Lower leg skin (tissue), 4 donors: Measurements from ENCODE around the gene MICALL2. TPM values are rescaled to one million over a fixed set of nuclear protein-coding genes. Genes with fewer than 3 reads are reported as not detected.

Experiments
- DNase-seq, 2 donors: peaks; one replicate each; pipeline ENCODE4 v3.0.0-alpha.2; 2019; ENCODE audit warnings: low spot score in 2 of 2
- H3K4me3 ChIP-seq: fragments of 200-600 bp; sonication (generic); 2 replicates; pipeline ENCODE4 v1.5.1; 2017; ENCODE audit warnings: mild to moderate bottlenecking, low read depth; ENCODE audit not compliant: poor library complexity, severe bottlenecking
- CTCF ChIP-seq, 3 donors: fragments of 450-650 bp; IDR thresholded peaks; one replicate each; pipeline ENCODE4 v1.5.1; 2016; ENCODE audit warnings: antibody characterized with exemption in 3 of 3, mild to moderate bottlenecking in 3 of 3, moderate library complexity in 2 of 3
- POLR2A ChIP-seq, 2 donors: fragments of 450-650 bp; IDR thresholded peaks; one replicate each; pipeline ENCODE4 v1.6.1; 2016 to 2017; ENCODE audit warnings: antibody characterized with exemption in 2 of 2, mild to moderate bottlenecking in 1 of 2, moderate library complexity in 1 of 2
- WGBS, 2 donors: methylation state at CpG; one replicate each; pipeline ENCODE4 v1.1.5; 2018; 5-methylcytosine and 5-hydroxymethylcytosine counted together
- intact Hi-C: fragments of 100-400 bp; cut with DNase I; formaldehyde crosslinking; loops from one replicate; pipeline ENCODE4 v1.15.0; 2023; ENCODE audit warnings: low total_unique reads
- total RNA-seq, 4 donors: library from RNA; depleted of rRNA; stranded (reverse); fragments of >200 nt; gene quantifications; one replicate each; pipeline ENCODE4 v1.1.0, GENCODE V29; 2016

Gene MICALL2
- total RNA-seq, 4 donors from 2014 or later, result 10.4 to 17.0 (median 14.0) TPM

GRCh38 chr7:1437155-1437880 is 22.0 kb downstream of the MICALL2 start:
- intact Hi-C loops, result no loop called here
- DNase-seq, result no peak
- no peak for TF ChIP-seq CTCF (IDR thresholded peaks at IDR 0.05)
- no peak for TF ChIP-seq POLR2A (IDR thresholded peaks at IDR 0.05)
- H3K4me3 ChIP-seq, result no peak overlapping the region
- 90 to 94% methylated on average over 31 to 43 of the region's 43 CpGs for WGBS, 2 donors

DNA sequence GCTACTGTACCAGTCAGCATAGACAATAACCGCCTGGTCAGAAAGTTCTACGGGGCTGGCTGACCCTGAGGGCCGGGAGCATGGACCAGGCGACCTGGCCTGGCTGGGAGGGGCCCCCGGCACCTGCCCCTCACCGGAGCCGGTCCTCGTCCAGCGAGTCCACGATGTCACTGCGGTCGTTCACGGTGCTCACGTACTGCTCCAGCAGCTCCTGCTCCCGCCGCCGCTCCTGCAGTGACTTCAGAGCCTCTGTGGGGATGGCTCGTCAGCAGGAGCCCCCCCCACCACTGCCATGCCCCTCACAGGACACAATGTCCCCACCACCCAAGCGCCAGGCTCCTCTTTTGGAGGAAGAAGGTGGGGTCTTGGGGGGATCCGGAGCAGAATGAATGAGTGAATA is 22.7 kb downstream of the MICALL2 start:
- TF ChIP-seq POLR2A (IDR thresholded peaks at IDR 0.05) (no peak), CTCF (IDR thresholded peaks at IDR 0.05) (no peak)
- DNase-seq, result no peak
- intact Hi-C loops, result no loop called here
- WGBS, 2 donors, result 93 to 94% methylated on average over 20 of the region's 20 CpGs
- H3K4me3 ChIP-seq, result no peak overlapping the region

DNA sequence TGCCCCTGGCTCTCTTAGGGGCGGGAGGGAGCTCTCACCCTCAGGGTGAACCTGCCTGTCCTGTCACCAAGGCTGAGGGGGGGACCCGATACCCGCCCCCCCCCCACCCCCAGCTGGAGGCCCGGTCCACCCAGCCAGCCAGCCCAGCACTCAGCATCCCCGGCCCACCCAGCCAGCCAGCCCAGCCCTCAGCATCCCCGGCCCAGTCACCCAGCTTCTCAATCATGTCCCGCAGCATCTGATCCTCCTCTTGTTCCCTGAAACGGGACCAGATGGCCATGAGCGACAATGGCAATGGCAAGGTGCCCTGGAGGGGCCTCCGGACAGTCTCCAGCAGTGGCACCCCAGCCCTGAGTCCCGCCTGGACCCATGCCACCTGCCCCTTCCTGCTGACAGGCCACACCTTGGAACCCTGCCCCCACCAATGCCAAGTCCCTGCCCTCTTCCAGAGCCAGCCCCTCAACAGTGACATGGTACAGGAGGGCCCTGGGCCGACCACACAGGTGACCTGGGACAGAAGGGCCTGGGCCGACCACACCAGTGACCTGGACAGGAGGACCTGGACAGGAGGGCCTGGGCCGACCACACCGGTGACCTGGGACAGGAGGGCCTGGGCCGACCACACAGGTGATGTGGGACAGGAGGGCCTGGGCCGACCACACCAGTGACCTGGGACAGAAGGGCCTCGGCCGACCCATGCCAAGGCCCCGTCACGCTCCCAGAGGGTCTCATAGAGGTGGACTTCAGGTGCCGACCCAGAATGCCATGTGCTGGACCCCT is 24.2 kb downstream of the MICALL2 start:
- 83 to 94% methylated on average over 9 to 18 of the region's 22 CpGs for WGBS, 2 donors
- intact Hi-C loops, result loop anchor here (5.0 kb wide), 1 partner anchor 37 kb away; no protein-coding TSS in a partner anchor
- no peak overlapping the region for H3K4me3 ChIP-seq
- no peak for TF ChIP-seq CTCF (IDR thresholded peaks at IDR 0.05)
- no peak for TF ChIP-seq POLR2A (IDR thresholded peaks at IDR 0.05)
- DNase-seq, result no peak

DNA sequence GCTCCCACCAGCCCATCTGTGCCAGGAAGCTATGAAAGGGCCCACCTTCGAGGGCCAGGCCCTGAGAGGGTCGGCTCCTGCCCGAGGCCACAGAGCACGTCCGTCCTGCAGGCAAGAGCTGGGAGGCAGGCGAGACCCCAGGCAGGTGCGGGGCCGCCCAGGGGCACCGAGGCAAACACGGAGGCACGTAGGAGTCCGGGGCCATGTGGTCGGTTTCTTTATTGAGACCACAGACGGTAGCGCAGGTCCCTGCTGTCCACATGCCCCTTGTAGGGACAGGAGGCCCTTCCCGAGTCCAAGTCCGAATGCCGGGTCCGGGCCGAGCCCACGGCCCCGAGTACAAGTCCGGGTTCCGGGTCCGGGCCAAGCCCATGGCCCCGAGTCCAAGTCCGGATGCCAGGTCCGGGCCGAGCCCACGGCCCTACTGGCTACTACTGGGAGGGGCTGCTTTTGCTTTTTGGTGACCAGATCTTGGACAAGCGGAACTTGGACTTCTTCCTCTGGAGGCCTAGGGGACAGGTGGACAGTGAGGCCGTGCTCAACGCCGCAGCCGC is 25.0 kb downstream of the MICALL2 start:
- intact Hi-C loops, result loop anchor here (5.0 kb wide), 1 partner anchor 38 kb away; no protein-coding TSS in a partner anchor
- DNase-seq, result no peak
- 89 to 90% methylated on average over 27 to 35 of the region's 35 CpGs for WGBS, 2 donors
- H3K4me3 ChIP-seq, result no peak overlapping the region
- TF ChIP-seq CTCF (IDR thresholded peaks at IDR 0.05), result no peak
- TF ChIP-seq POLR2A (IDR thresholded peaks at IDR 0.05), result no peak

- TF ChIP-seq CTCF (IDR thresholded peaks at IDR 0.05), result no peak
- no peak for TF ChIP-seq POLR2A (IDR thresholded peaks at IDR 0.05)
- no peak for DNase-seq
- no peak overlapping the region for H3K4me3 ChIP-seq
- intact Hi-C loops, result loop anchor here (5.0 kb wide), 1 partner anchor 39 kb away; no protein-coding TSS in a partner anchor
- WGBS, 2 donors, result 65 to 76% methylated on average over 15 to 21 of the region's 25 CpGs
Measured at GRCh38 chr7:1433128-1433920, 25.9 kb downstream of the MICALL2 start.
